PFSK-1 (cell line): Measurements from ENCODE around the gene SYNE4.

Experiments
- FOXP2 ChIP-seq: optimal IDR thresholded peaks from 2 replicates; pipeline ENCODE3; 2011; ENCODE audit warnings: borderline replicate concordance, control low read depth, inconsistent platforms; ENCODE audit not compliant: insufficient read depth; ENCODE audit errors: extremely low read length, extremely low read depth
- POLR2AphosphoS5 ChIP-seq: IDR thresholded peaks from 2 replicates; pipeline ENCODE4 v1.6.1; 2012; ENCODE audit warnings: low read depth, mild to moderate bottlenecking, control low read depth, low read length, moderate library complexity
- REST ChIP-seq, 2 experiments: IDR thresholded peaks; 2 replicates each; pipeline versions ENCODE4 v1.6.1 to v1.8.0; 2011 to 2012; ENCODE audit warnings: low read depth in 2 of 2, low read length in 2 of 2, control low read depth in 1 of 2, inconsistent platforms in 1 of 2, mild to moderate bottlenecking in 1 of 2, moderate library complexity in 1 of 2; ENCODE audit not compliant: insufficient read depth in 1 of 2
- SIN3A ChIP-seq: IDR thresholded peaks from 2 replicates; pipeline ENCODE4 v1.6.1; 2012; ENCODE audit warnings: mild to moderate bottlenecking, low read length, moderate library complexity, borderline replicate concordance; ENCODE audit not compliant: insufficient read depth
- TAF1 ChIP-seq: IDR thresholded peaks from 2 replicates; pipeline ENCODE4 v1.6.1; 2012; ENCODE audit warnings: low read length, control low read depth, borderline replicate concordance; ENCODE audit not compliant: insufficient read depth

Gene SYNE4

GRCh38 chr19:36019061-36019670 lies 10.6 kb upstream of the SYNE4 start:
- TF ChIP-seq REST (IDR thresholded peaks at IDR 0.05; ENCODE audit: insufficient read depth in 1 of 2, low read depth in 2 of 2, low read length in 2 of 2) (no peak), POLR2AphosphoS5 (no peak), FOXP2 (no peak), TAF1 (no peak), SIN3A (no peak)

DNA sequence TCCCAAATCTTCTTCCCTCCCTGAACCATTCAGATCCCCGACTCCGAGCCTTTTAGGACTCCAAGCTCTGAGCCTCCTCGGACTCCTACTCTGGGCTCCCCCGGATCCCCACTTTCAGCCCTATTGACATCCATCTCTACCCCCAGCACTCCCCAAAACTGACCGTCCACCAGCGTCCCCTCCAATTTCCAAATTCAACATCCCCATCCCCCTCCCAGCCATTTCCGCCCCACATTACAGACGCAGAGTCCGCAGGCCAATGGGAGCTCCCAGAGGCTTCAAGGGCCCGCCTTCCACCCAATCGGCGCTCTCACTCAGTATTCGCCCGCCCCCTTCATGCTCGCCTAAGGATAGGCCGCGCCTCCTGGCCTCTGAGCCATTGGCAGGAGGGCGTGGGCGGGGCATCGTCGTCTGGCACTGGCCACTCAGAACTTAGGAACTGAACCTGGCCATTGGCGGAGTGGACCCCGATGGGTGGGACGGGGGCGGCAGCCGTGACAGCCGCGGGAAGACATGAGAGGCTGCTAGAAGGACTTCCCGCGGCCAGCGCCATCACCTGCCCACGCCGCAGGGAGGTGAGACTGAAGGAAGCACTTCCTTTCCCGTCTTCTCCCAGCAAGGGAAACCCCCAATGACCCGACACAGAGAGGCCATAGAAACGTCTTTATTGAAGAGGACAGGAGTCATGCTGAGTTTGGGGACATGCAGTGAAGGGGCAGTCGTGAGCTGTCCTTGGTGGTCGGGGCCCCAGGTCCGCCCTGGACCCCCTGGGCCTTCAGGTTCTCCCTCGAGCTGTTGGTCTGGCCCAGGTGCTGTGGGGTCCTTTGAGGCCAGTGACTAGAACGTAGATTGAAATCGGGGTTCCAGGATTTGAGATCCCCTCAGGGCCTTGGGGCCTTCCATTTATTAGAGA lies 5.7 kb upstream of the SYNE4 start, which contains the start of gene ALKBH6:
ALKBH6 (minus strand) TSS at position 202 of the 913 bp plus-strand sequence. CDS start 816 bp downstream, outside the sequence.
- TF ChIP-seq REST (IDR thresholded peaks at IDR 0.05; ENCODE audit: insufficient read depth in 1 of 2, low read depth in 2 of 2, low read length in 2 of 2) (peak; percentile 60 to 86; a peak in 3 of 4 replicates), SIN3A (0 out of 2 replicates have a peak, but pooled peaks have one; percentile 73), TAF1 (peak; percentile 43; the same call in 1 of the 2 replicates), FOXP2 (peak; percentile 44), POLR2AphosphoS5 (peak; percentile 84)

DNA sequence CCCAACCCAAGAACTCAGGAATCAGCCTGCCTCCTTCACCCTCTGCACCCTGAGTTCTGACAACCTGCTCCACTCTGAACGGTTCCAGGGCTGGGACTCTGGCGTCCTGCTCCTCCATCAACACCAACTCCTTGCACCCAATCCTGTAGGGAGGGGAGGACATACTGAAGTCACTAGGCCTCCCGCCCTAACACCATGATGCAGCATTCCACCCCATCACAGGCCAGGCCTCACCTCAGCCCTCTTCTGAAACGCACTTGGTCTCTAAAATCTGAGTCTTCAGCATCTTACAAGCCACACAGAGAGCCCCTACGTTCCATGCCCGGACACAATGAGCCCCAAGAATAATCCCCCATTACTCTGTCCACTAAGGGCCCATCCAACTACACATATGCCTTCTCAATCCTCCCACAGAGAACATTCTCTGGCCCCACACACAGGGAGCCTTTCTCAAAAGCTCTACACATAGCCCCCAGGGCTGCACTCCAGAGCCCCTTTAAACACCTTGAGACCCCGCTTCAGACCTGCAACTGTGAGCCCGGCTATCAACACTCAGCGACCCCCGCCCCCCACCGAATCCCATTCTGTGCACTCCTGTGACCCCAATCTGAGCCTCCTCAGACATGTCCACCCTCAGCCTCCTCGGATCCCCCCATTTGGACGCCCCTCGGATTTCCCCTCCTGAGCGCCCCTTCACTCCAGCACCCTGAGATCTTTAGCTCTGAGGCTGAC lies 4.8 kb upstream of the SYNE4 start:
- TF ChIP-seq REST (IDR thresholded peaks at IDR 0.05; ENCODE audit: insufficient read depth in 1 of 2, low read depth in 2 of 2, low read length in 2 of 2), result no peak
- no peak for TF ChIP-seq FOXP2
- no peak for TF ChIP-seq SIN3A
- no peak for TF ChIP-seq POLR2AphosphoS5
- no peak for TF ChIP-seq TAF1

DNA sequence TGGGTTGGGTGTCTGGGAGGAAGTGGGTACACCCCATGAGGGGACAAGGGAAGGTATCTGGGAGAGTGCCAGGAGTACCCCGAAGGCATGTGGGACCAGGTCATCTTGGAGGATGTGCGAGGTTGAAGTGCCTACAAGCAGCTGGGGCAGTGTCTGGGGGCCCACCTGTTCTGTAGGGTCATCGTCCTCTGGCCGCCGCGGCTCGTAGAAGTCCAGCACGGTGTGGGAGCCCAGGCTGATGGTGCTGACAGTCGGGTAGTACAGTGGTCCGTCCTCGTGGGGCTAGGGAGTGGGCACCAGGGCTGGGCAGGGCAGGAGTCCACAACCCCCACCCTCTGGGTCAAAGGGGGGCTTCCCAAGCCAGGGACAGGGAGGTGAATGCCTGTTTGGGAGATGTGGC lies 1.8 kb upstream of the SYNE4 start:
- TF ChIP-seq TAF1, result no peak
- TF ChIP-seq POLR2AphosphoS5, result no peak
- no peak for TF ChIP-seq FOXP2
- no peak for TF ChIP-seq REST (IDR thresholded peaks at IDR 0.05; ENCODE audit: insufficient read depth in 1 of 2, low read depth in 2 of 2, low read length in 2 of 2)
- no peak for TF ChIP-seq SIN3A
